IPS-15b (cell line): ENCODE results near the gene LAMA2.

Experiments used
- H3K27me3 ChIP-seq: one replicate; pipeline ENCODE4 v1.6.1; 2013; ENCODE audit warnings: low read length; ENCODE audit not compliant: control insufficient read depth, insufficient read depth
- H3K36me3 ChIP-seq: one replicate; pipeline ENCODE4 v1.6.1; 2013; ENCODE audit warnings: low read length; ENCODE audit not compliant: control insufficient read depth, insufficient read depth
- H3K4me1 ChIP-seq: one replicate; pipeline ENCODE4 v1.6.1; 2013; ENCODE audit warnings: mild to moderate bottlenecking, low read length; ENCODE audit not compliant: control insufficient read depth, insufficient read depth
- H3K4me3 ChIP-seq: one replicate; pipeline ENCODE4 v1.5.1; 2013; ENCODE audit warnings: low read depth, low read length
- H3K9ac ChIP-seq: one replicate; pipeline ENCODE4 v1.6.1; 2013; ENCODE audit warnings: low read depth, mild to moderate bottlenecking, low read length
- H3K9me3 ChIP-seq: one replicate; pipeline ENCODE4 v1.6.1; 2013; ENCODE audit warnings: mild to moderate bottlenecking, low read length; ENCODE audit not compliant: control insufficient read depth, insufficient read depth

Gene LAMA2

GRCh38 chr6:128874863-128875262 is 8.1 kb upstream of the LAMA2 start:
- no peaks in the 10 kb centered on the region for H3K9me3 ChIP-seq
- no peaks in the 10 kb centered on the region for H3K27me3 ChIP-seq
- H3K9ac ChIP-seq: no peak overlapping the region
- H3K4me1 ChIP-seq: no peaks in the 10 kb centered on the region
- H3K4me3 ChIP-seq: no peak overlapping the region
- no peaks in the 10 kb centered on the region for H3K36me3 ChIP-seq

- H3K27me3 ChIP-seq: no peaks in the 10 kb centered on the region
- no peak overlapping the region for H3K9ac ChIP-seq
- H3K9me3 ChIP-seq: no peaks in the 10 kb centered on the region
- no peaks in the 10 kb centered on the region for H3K36me3 ChIP-seq
- peaks cover 6% of the 10 kb centered on the region for H3K4me1 ChIP-seq
- H3K4me3 ChIP-seq: peak overlapping the region; percentile 83
These were observed 378 bp upstream of the LAMA2 start for GRCh38 chr6:128882560-128882959.

- Histone ChIP-seq H3K9ac (no peak overlapping the region), H3K9me3 (no peaks in the 10 kb centered on the region), H3K4me1 (peaks cover 6% of the 10 kb centered on the region), H3K36me3 (no peaks in the 10 kb centered on the region), H3K4me3 (no peak overlapping the region), H3K27me3 (no peaks in the 10 kb centered on the region)
These were observed 968 bp downstream of the LAMA2 start for GRCh38 chr6:128883906-128884305.

GRCh38 chr6:128885381-128885780 is 2.4 kb downstream of the LAMA2 start:
- Histone ChIP-seq H3K9ac (no peak overlapping the region), H3K36me3 (no peaks in the 10 kb centered on the region), H3K4me1 (peaks cover 6% of the 10 kb centered on the region), H3K4me3 (no peak overlapping the region), H3K27me3 (no peaks in the 10 kb centered on the region), H3K9me3 (no peaks in the 10 kb centered on the region)

GRCh38 chr6:128886706-128887105 is 3.8 kb downstream of the LAMA2 start:
- H3K4me3 ChIP-seq: no peak overlapping the region
- H3K9me3 ChIP-seq: no peaks in the 10 kb centered on the region
- H3K27me3 ChIP-seq: no peaks in the 10 kb centered on the region
- peaks cover 6% of the 10 kb centered on the region for H3K4me1 ChIP-seq
- no peak overlapping the region for H3K9ac ChIP-seq
- no peaks in the 10 kb centered on the region for H3K36me3 ChIP-seq

- no peaks in the 10 kb centered on the region for H3K27me3 ChIP-seq
- no peaks in the 10 kb centered on the region for H3K9me3 ChIP-seq
- no peaks in the 10 kb centered on the region for H3K36me3 ChIP-seq
- no peaks in the 10 kb centered on the region for H3K4me1 ChIP-seq
- H3K9ac ChIP-seq: no peak overlapping the region
- H3K4me3 ChIP-seq: no peak overlapping the region
These were observed 5.7 kb downstream of the LAMA2 start for GRCh38 chr6:128888444-128889175.

GRCh38 chr6:128889870-128890269 is 6.9 kb downstream of the LAMA2 start:
- H3K36me3 ChIP-seq: no peaks in the 10 kb centered on the region
- no peaks in the 10 kb centered on the region for H3K4me1 ChIP-seq
- no peaks in the 10 kb centered on the region for H3K9me3 ChIP-seq
- H3K27me3 ChIP-seq: no peaks in the 10 kb centered on the region
- H3K4me3 ChIP-seq: no peak overlapping the region
- H3K9ac ChIP-seq: no peak overlapping the region

- no peak overlapping the region for H3K4me3 ChIP-seq
- H3K27me3 ChIP-seq: no peaks in the 10 kb centered on the region
- no peaks in the 10 kb centered on the region for H3K9me3 ChIP-seq
These were observed 9.1 kb downstream of the LAMA2 start for GRCh38 chr6:128892079-128892478.

GRCh38 chr6:128899341-128900050 is 16.6 kb downstream of the LAMA2 start:
- Histone ChIP-seq H3K9me3 (no peaks in the 10 kb centered on the region), H3K27me3 (no peaks in the 10 kb centered on the region), H3K4me3 (no peak overlapping the region), H3K36me3 (no peaks in the 10 kb centered on the region), H3K9ac (no peak overlapping the region), H3K4me1 (no peaks in the 10 kb centered on the region)

More at GRCh38 chr6:128892079-128892478, 9.1 kb downstream of the LAMA2 start:
- Histone ChIP-seq H3K4me1 (no peaks in the 10 kb centered on the region), H3K9ac (no peak overlapping the region), H3K36me3 (no peaks in the 10 kb centered on the region)

GRCh38 chr6:128903715-128904114 is 20.8 kb downstream of the LAMA2 start:
- Histone ChIP-seq H3K4me1 (no peaks in the 10 kb centered on the region), H3K4me3 (no peak overlapping the region), H3K9ac (no peak overlapping the region), H3K27me3 (no peaks in the 10 kb centered on the region), H3K9me3 (no peaks in the 10 kb centered on the region), H3K36me3 (no peaks in the 10 kb centered on the region)

- H3K27me3 ChIP-seq: no peaks in the 10 kb centered on the region
- no peak overlapping the region for H3K9ac ChIP-seq
- no peaks in the 10 kb centered on the region for H3K36me3 ChIP-seq
- H3K4me1 ChIP-seq: peaks cover 2% of the 10 kb centered on the region
- no peak overlapping the region for H3K4me3 ChIP-seq
- H3K9me3 ChIP-seq: no peaks in the 10 kb centered on the region
These were observed 31.1 kb downstream of the LAMA2 start for GRCh38 chr6:128914051-128914450.

GRCh38 chr6:128918886-128919285 is 35.9 kb downstream of the LAMA2 start:
- H3K4me1 ChIP-seq: peaks cover 2% of the 10 kb centered on the region
- H3K36me3 ChIP-seq: no peaks in the 10 kb centered on the region
- no peak overlapping the region for H3K9ac ChIP-seq
- no peaks in the 10 kb centered on the region for H3K9me3 ChIP-seq
- no peak overlapping the region for H3K4me3 ChIP-seq
- no peaks in the 10 kb centered on the region for H3K27me3 ChIP-seq
